H1 (cell line): ENCODE results near the gene AQP6. TPM values are rescaled to one million over a fixed set of nuclear protein-coding genes. Genes with fewer than 3 reads are reported as not detected.

Source experiments
- CTCF ChIA-PET: fragments of 300-600 bp; sonication (Branson Sonifier 250); formaldehyde crosslinking; loops from one replicate; lab custom pipeline; 2021; ENCODE audit not compliant: partially characterized antibody; lab: Charles Lee
- POLR2A ChIA-PET: fragments of 300-600 bp; sonication (Branson Sonifier 250); formaldehyde crosslinking; loops from one replicate; lab custom pipeline; 2021; ENCODE audit warnings: inconsistent platforms; ENCODE audit not compliant: partially characterized antibody; lab: Charles Lee
- DNase-seq, 2 experiments: peaks; one replicate each; pipeline versions ENCODE4 v3.0.0 to v3.0.0-alpha.2; 2010 to 2022; ENCODE audit warnings: low spot score in 2 of 2, low read depth in 1 of 2, mixed read lengths in 1 of 2
- FAIRE-seq: peaks from 2 replicates; lab custom pipeline; 2011; peaks lifted over from hg19 to GRCh38; lab: Jason Lieb, UNC
- H2AFZ ChIP-seq: 2 replicates; pipeline ENCODE4 v1.8.1; 2012; ENCODE audit warnings: low read length, inconsistent platforms
- H2AK5ac ChIP-seq: 2 replicates; pipeline ENCODE4 v1.6.1; 2013; ENCODE audit warnings: low read depth, low read length
- H2BK120ac ChIP-seq: replicated peaks from 2 replicates; pipeline ENCODE3; 2013; ENCODE audit warnings: low read depth, low read length, inconsistent platforms
- H2BK12ac ChIP-seq: 2 replicates; pipeline ENCODE4 v1.6.1; 2013; ENCODE audit warnings: low read depth, low read length
- H2BK15ac ChIP-seq: 2 replicates; pipeline ENCODE4 v1.6.1; 2013; ENCODE audit warnings: low read length
- H2BK20ac ChIP-seq: 2 replicates; pipeline ENCODE4 v1.6.1; 2013; ENCODE audit warnings: low read length
- H2BK5ac ChIP-seq: 2 replicates; pipeline ENCODE4 v1.6.1; 2013; ENCODE audit warnings: low read depth, low read length
- H3K14ac ChIP-seq: 2 replicates; pipeline ENCODE4 v1.6.1; 2013; ENCODE audit warnings: inconsistent platforms; ENCODE audit not compliant: insufficient read length
- H3K18ac ChIP-seq: 2 replicates; pipeline ENCODE4 v1.6.1; 2013; ENCODE audit warnings: low read length; ENCODE audit errors: extremely low read depth
- H3K23ac ChIP-seq: 2 replicates; pipeline ENCODE4 v1.6.1; 2013; ENCODE audit warnings: inconsistent platforms; ENCODE audit not compliant: insufficient read length
- H3K23me2 ChIP-seq: 2 replicates; pipeline ENCODE4 v1.6.1; 2013; ENCODE audit warnings: low read depth, low read length
- H3K27ac ChIP-seq: 2 replicates; pipeline ENCODE4 v1.6.1; 2011; ENCODE audit warnings: low read depth, low read length, inconsistent platforms
- H3K27me3 ChIP-seq, 4 experiments: replicated peaks in 1 of 4; 1 replicate in 1 of 4; 2 replicates in 3 of 4; pipeline versions ENCODE4 v1.6.1 to v1.8.1; 2011 to 2013; ENCODE audit warnings: low read length in 3 of 4, mild to moderate bottlenecking in 3 of 4, inconsistent platforms in 2 of 4, mixed read lengths in 2 of 4, moderate library complexity in 1 of 4; ENCODE audit not compliant: control insufficient read depth in 3 of 4, insufficient read depth in 3 of 4; ENCODE audit errors: extremely low read depth in 1 of 4
- H3K36me3 ChIP-seq, 4 experiments: 2 replicates each; pipeline versions ENCODE4 v1.6.1 to v1.8.1; 2011 to 2013; ENCODE audit warnings: mild to moderate bottlenecking in 4 of 4, low read length in 3 of 4, moderate library complexity in 2 of 4, control low read depth in 1 of 4, inconsistent platforms in 1 of 4; ENCODE audit not compliant: insufficient read depth in 4 of 4, control insufficient read depth in 2 of 4
- H3K4ac ChIP-seq: replicated peaks from 2 replicates; pipeline ENCODE3; 2013; ENCODE audit warnings: low read length, low read depth, mixed read lengths, inconsistent platforms; ENCODE audit not compliant: insufficient read length
- H3K4me1 ChIP-seq, 4 experiments: replicated peaks in 1 of 4; 1 replicate in 1 of 4; 2 replicates in 3 of 4; pipeline versions ENCODE4 v1.6.1 to v1.8.1; 2011 to 2013; ENCODE audit warnings: low read length in 3 of 4, inconsistent platforms in 2 of 4, mixed read lengths in 1 of 4; ENCODE audit not compliant: insufficient read depth in 4 of 4, control insufficient read depth in 3 of 4
- H3K4me2 ChIP-seq, 2 experiments: 2 replicates each; pipeline versions ENCODE4 v1.6.1 to v1.8.1; 2011 to 2013; ENCODE audit warnings: low read depth in 2 of 2, low read length in 2 of 2, control low read depth in 1 of 2, inconsistent platforms in 1 of 2, mild to moderate bottlenecking in 1 of 2; ENCODE audit not compliant: insufficient read depth in 1 of 2
- H3K4me3 ChIP-seq, 4 experiments: fragments of 200-600, 300-600 bp in 1 of 4; sonication (generic), shearing (Covaris generic), sonication (Bioruptor Twin) in 1 of 4; 2 replicates each; pipeline versions ENCODE4 v1.5.1 to v1.8.1; 2011 to 2016; ENCODE audit warnings: low read length in 4 of 4, low read depth in 3 of 4, control low read depth in 2 of 4, inconsistent platforms in 2 of 4, mild to moderate bottlenecking in 2 of 4, mixed read lengths in 1 of 4, moderate library complexity in 1 of 4; ENCODE audit not compliant: insufficient read depth in 2 of 4; ENCODE audit errors: extremely low read depth in 1 of 4
- H3K56ac ChIP-seq: replicated peaks from 2 replicates; pipeline ENCODE3; 2013; ENCODE audit warnings: low read depth, mild to moderate bottlenecking, mixed read lengths, low read length, inconsistent platforms; ENCODE audit not compliant: insufficient read length
- H3K79me1 ChIP-seq: 2 replicates; pipeline ENCODE4 v1.6.1; 2013; ENCODE audit warnings: low read depth, low read length, control low read depth
- H3K79me2 ChIP-seq, 2 experiments: 2 replicates each; pipeline versions ENCODE4 v1.6.1 to v1.8.1; 2012 to 2013; ENCODE audit warnings: low read length in 2 of 2, mild to moderate bottlenecking in 2 of 2, inconsistent platforms in 1 of 2; ENCODE audit not compliant: insufficient read depth in 2 of 2, control insufficient read depth in 1 of 2
- H3K9ac ChIP-seq, 4 experiments: replicated peaks in 1 of 4; 1 replicate in 1 of 4; 2 replicates in 3 of 4; pipeline versions ENCODE4 v1.6.1 to v1.8.1; 2011 to 2013; ENCODE audit warnings: low read depth in 3 of 4, low read length in 3 of 4, control low read depth in 2 of 4, mild to moderate bottlenecking in 2 of 4, moderate library complexity in 2 of 4, inconsistent platforms in 1 of 4; ENCODE audit errors: extremely low read depth in 1 of 4
- H3K9me3 ChIP-seq, 2 experiments: 2 replicates each; pipeline versions ENCODE4 v1.6.1 to v1.8.1; 2012 to 2013; ENCODE audit warnings: mild to moderate bottlenecking in 2 of 2, moderate library complexity in 2 of 2, control low read depth in 1 of 2, inconsistent platforms in 1 of 2, low read depth in 1 of 2, low read length in 1 of 2, mixed read lengths in 1 of 2; ENCODE audit not compliant: insufficient read depth in 2 of 2
- H4K20me1 ChIP-seq, 2 experiments: replicated peaks in 1 of 2; 2 replicates each; pipeline versions ENCODE3 to v1.8.1; 2011 to 2013; ENCODE audit warnings: inconsistent platforms in 2 of 2, low read length in 2 of 2, mild to moderate bottlenecking in 1 of 2; ENCODE audit not compliant: insufficient read depth in 2 of 2, control insufficient read depth in 1 of 2
- H4K5ac ChIP-seq: 2 replicates; pipeline ENCODE4 v1.6.1; 2013; ENCODE audit warnings: low read length, low read depth, mixed read lengths, inconsistent platforms; ENCODE audit not compliant: insufficient read length
- H4K8ac ChIP-seq: 2 replicates; pipeline ENCODE4 v1.8.0; 2013; ENCODE audit warnings: mild to moderate bottlenecking, moderate library complexity, low read length, inconsistent platforms; ENCODE audit not compliant: insufficient read depth; ENCODE audit errors: extremely low read depth
- H4K91ac ChIP-seq: replicated peaks from 2 replicates; pipeline ENCODE3; 2013; ENCODE audit warnings: low read length, mixed read lengths, inconsistent platforms; ENCODE audit not compliant: insufficient read length
- ASH2L ChIP-seq: fragments of 200-600, 300-600 bp; sonication (generic); IDR thresholded peaks from one replicate; pipeline ENCODE4 v1.7.1; 2017; ENCODE audit warnings: low read length
- EGR1 ChIP-seq: IDR thresholded peaks from 2 replicates; pipeline ENCODE4 v1.6.1; 2011; ENCODE audit warnings: low read depth, low read length, borderline replicate concordance
- WGBS, 2 experiments: shearing (Covaris generic) in 1 of 2; methylation state at CpG; one replicate each; pipeline versions ENCODE4 v1.1.6 to v1.1.7; 2013 to 2015; ENCODE audit warnings: low lambda C conversion rate in 2 of 2, mixed read lengths in 2 of 2, inconsistent platforms in 1 of 2, low coverage in 1 of 2, missing lambda C conversion rate in 1 of 2; ENCODE audit not compliant: insufficient replicate concordance in 2 of 2, insufficient coverage in 1 of 2, insufficient read length in 1 of 2; ENCODE audit errors: extremely low coverage in 1 of 2, missing lambda C conversion rate in 1 of 2; 5-methylcytosine and 5-hydroxymethylcytosine counted together
- polyA plus RNA-seq, 7 experiments: library from polyadenylated mRNA; depleted of rRNA in 3 of 7; stranded (reverse) in 5 of 7; unstranded in 2 of 7; fragments of >200 nt in 5 of 7; fragments of 200-250 nt in 2 of 7; gene quantifications; 1 replicate in 5 of 7; 2 replicates in 1 of 7; 4 replicates in 1 of 7; pipeline versions ENCODE4 v1.2.1 to v1.2.3, GENCODE V29; 2011 to 2013; ENCODE audit warnings: missing spikeins in 2 of 7, mixed read lengths in 2 of 7
- total RNA-seq: library from RNA; stranded (reverse); fragmentation: NEBNext Ultra II Directional; extraction: Animal tissue kit (Norgen Biotek cat#: 25700); gene quantifications from 2 replicates; pipeline ENCODE4 v1.2.1, GENCODE V29; 2021

The AQP6 gene
- total and polyA plus RNA-seq, 2 of the 8 experiments (the other 6 are each of a cell fraction or from before 2014, with no cell fraction given): 0.03 to 0.17 TPM

GRCh38 chr12:49959685-49960473, 12.9 kb upstream of the AQP6 start:
- Histone ChIP-seq H2BK20ac (peak overlapping the region; percentile 86; the same call in 1 of the 2 replicates), H2BK15ac (no peak overlapping the region), H3K27ac (no peak overlapping the region), H3K23me2 (peaks cover 6% of the 10 kb centered on the region; the same call in 1 of the 2 replicates), H3K4me3 (peak overlapping the region in 1 of 4 experiments; percentile 59; a peak in 1 of 8 replicates), H4K8ac (no peak overlapping the region), H3K79me2 (no peaks in the 10 kb centered on the region), H3K4ac (no peak overlapping the region), H3K9me3 (no peaks in the 10 kb centered on the region), H3K18ac (peak overlapping the region; percentile 83), H3K36me3 (no peaks in the 10 kb centered on the region), H3K9ac (no peak overlapping the region), H3K56ac (no peak overlapping the region), H2AFZ (no peak overlapping the region), H3K14ac (no peak overlapping the region), H2BK120ac (no peak overlapping the region), H4K20me1 (no peaks in the 10 kb centered on the region), H3K4me1 (peaks cover 4 to 24% (median 17%) of the 10 kb centered on the region in 4 experiments), H4K5ac (no peak overlapping the region), H3K4me2 (peak overlapping the region; percentile 46 to 49), H2BK5ac (peak overlapping the region; percentile 18; the same call in 1 of the 2 replicates), H2BK12ac (peak overlapping the region; percentile 96; the same call in 1 of the 2 replicates), H3K27me3 (peaks cover 12 to 66% (median 55%) of the 10 kb centered on the region in 4 experiments), H2AK5ac (peak overlapping the region; percentile 2), H3K79me1 (no peaks in the 10 kb centered on the region), H3K23ac (no peak overlapping the region), H4K91ac (peak overlapping the region; percentile 18)
- ChIA-PET POLR2A (interaction anchor here (0.8 to 2.3 kb wide), 4 partner anchors 9 to 21 kb away, joined by 3 to 9 read pairs (median 4); no protein-coding TSS in a partner anchor), CTCF (interaction anchor here (0.7 to 7.8 kb wide), 17 partner anchors 8 to 379 kb away, joined by 3 to 86 read pairs (median 4); partner anchors contain the start of genes AQP2 and COX14)
- FAIRE-seq: peak; percentile 88
- 27% methylated on average over 11 of the region's 11 CpGs; no CpG with 5 or more reads in 1 of the 2 experiments for WGBS, 2 experiments
- peak in 1 of 2 experiments; percentile 60 for DNase-seq
- no peak for TF ChIP-seq EGR1
- peak; percentile 58 for TF ChIP-seq ASH2L
